Measurements from ENCODE around the gene OSGEP. TPM values are rescaled to one million over a fixed set of nuclear protein-coding genes. Genes with fewer than 3 reads are reported as not detected.

Gene OSGEP
- total and polyA plus RNA-seq, 4 donors = 35.5 to 54.1 (median 44.2) TPM

DNA sequence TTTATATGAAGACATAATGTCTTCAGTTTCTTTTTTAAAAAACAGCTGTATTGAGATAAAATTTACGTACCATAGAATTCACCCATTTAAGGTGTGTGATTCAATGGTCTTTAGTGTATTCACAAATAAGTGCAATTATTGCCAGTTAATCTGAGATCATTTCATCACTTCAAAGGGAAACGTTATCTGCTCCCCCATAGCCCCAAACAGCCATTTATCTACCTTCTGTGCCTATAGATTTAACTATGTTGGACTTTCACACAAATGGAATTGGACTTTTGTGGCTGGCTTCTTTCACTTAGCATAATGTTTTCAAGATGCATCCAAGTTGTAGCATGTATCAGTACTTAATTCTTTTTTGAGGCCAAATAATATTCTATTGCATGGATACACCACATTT lies 24.3 kb upstream of the OSGEP start:
- TF ChIP-seq, protein P1, sequence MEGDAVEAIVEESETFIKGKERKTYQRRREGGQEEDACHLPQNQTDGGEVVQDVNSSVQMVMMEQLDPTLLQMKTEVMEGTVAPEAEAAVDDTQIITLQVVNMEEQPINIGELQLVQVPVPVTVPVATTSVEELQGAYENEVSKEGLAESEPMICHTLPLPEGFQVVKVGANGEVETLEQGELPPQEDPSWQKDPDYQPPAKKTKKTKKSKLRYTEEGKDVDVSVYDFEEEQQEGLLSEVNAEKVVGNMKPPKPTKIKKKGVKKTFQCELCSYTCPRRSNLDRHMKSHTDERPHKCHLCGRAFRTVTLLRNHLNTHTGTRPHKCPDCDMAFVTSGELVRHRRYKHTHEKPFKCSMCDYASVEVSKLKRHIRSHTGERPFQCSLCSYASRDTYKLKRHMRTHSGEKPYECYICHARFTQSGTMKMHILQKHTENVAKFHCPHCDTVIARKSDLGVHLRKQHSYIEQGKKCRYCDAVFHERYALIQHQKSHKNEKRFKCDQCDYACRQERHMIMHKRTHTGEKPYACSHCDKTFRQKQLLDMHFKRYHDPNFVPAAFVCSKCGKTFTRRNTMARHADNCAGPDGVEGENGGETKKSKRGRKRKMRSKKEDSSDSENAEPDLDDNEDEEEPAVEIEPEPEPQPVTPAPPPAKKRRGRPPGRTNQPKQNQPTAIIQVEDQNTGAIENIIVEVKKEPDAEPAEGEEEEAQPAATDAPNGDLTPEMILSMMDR (IDR thresholded peaks at IDR 0.05; ENCODE audit: control extremely low read depth, extremely low read depth) = no peak
- H3K27ac ChIP-seq (ENCODE audit: low read depth in 1 of 2, low read length in 1 of 2) = no peak overlapping the region
- H3K9ac ChIP-seq (ENCODE audit: insufficient read depth in 1 of 2, low read length in 2 of 2) = no peak overlapping the region
- WGBS, 2 donors = 86 to 93% methylated on average over 2 of the region's 2 CpGs
- peaks cover 0 to 27% (median 12%) of the 10 kb centered on the region in 4 donors for H3K36me3 ChIP-seq (ENCODE audit: control insufficient read depth in 4 of 4, insufficient read depth in 4 of 4, low read length in 4 of 4)
- no peak overlapping the region for H3K4me3 ChIP-seq
- peaks cover 0 to 2% (median 0%) of the 10 kb centered on the region in 4 donors for H3K9me3 ChIP-seq (ENCODE audit: control insufficient read depth in 4 of 4, insufficient read depth in 3 of 4, low read length in 3 of 4)
- ATAC-seq (ENCODE audit: insufficient read depth, low FRiP score) (no peak), DNase-seq (no peak)
- H3K27me3 ChIP-seq (ENCODE audit: control insufficient read depth in 3 of 3, insufficient read depth in 3 of 3, low read length in 2 of 3) = no peaks in the 10 kb centered on the region
- peaks cover 0 to 12% (median 4%) of the 10 kb centered on the region in 5 donors for H3K4me1 ChIP-seq (ENCODE audit: control insufficient read depth in 5 of 5, insufficient read depth in 5 of 5, low read length in 5 of 5)

DNA sequence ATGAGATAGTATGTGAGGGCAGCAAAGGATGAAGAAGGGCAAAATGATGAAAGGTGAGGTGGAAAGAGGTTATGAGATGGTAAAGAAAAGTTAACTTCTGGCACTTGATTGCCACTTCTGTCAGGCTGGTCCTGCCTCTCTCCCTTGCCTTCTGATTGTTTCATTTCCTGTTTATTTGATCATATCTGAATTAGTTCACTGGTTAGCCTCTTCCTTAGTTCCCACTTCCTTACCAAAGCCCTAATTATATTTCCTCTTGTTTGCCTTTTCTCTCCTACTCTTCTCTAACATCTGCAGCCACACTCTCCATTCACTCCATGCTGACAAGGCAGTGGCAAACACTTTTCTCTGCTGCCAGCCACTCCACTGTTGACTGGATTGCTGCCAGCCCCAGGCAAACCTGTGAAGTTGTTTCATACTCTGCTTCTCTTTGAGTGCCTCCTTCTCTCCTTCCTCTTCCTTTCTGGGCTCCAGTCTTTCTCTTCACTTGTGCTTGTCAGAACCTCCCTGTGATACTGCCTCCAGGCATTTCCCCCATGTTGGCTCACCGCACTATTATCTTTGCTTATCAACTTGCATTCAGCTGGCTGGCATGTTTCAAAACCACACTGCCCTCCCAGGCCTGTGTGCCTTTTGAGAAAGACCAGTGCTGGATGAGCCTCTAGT lies 22.7 kb upstream of the OSGEP start:
- WGBS, 2 donors = 11 to 15% methylated on average over 1 of the region's 1 CpG
- peaks cover 0 to 12% (median 4%) of the 10 kb centered on the region in 5 donors for H3K4me1 ChIP-seq (ENCODE audit: control insufficient read depth in 5 of 5, insufficient read depth in 5 of 5, low read length in 5 of 5)
- DNase-seq = peak; percentile 32 to 71 (median 36)
- H3K36me3 ChIP-seq (ENCODE audit: control insufficient read depth in 4 of 4, insufficient read depth in 4 of 4, low read length in 4 of 4) = peaks cover 0 to 31% (median 13%) of the 10 kb centered on the region in 4 donors
- H3K27ac ChIP-seq (ENCODE audit: low read depth in 1 of 2, low read length in 1 of 2) = peak overlapping the region in 1 of 2 donors; percentile 81
- ATAC-seq (ENCODE audit: insufficient read depth, low FRiP score) = peak; percentile 66
- no peaks in the 10 kb centered on the region for H3K27me3 ChIP-seq (ENCODE audit: control insufficient read depth in 3 of 3, insufficient read depth in 3 of 3, low read length in 2 of 3)
- no peak overlapping the region for H3K9ac ChIP-seq (ENCODE audit: insufficient read depth in 1 of 2, low read length in 2 of 2)
- TF ChIP-seq, protein P1 (IDR thresholded peaks at IDR 0.05; ENCODE audit: control extremely low read depth, extremely low read depth) = no peak
- H3K4me3 ChIP-seq = no peak overlapping the region
- H3K9me3 ChIP-seq (ENCODE audit: control insufficient read depth in 4 of 4, insufficient read depth in 3 of 4, low read length in 3 of 4) = peaks cover 0 to 2% (median 0%) of the 10 kb centered on the region in 4 donors

DNA sequence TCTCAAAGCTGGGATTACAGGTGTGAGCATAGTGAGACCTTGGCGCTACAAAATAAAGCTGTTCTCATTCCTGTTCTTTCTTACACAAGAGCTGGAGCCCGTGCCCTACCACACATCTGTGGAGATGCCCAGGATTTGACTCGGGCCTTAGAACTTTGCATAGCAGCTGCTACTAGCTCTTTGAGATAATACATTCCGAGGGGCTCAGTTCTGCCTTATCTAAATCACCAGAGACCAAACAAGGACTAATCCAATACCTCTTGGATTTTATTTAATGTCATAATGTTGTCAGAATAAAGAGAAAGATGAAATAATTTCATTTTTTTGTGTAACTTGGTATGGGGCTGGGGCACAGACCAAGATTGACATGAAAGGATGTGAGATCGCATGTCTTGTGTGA lies 22.2 kb upstream of the OSGEP start:
- WGBS, 2 donors = 62 to 74% methylated on average over 5 of the region's 5 CpGs
- H3K27me3 ChIP-seq (ENCODE audit: control insufficient read depth in 3 of 3, insufficient read depth in 3 of 3, low read length in 2 of 3) = no peaks in the 10 kb centered on the region
- H3K36me3 ChIP-seq (ENCODE audit: control insufficient read depth in 4 of 4, insufficient read depth in 4 of 4, low read length in 4 of 4) = peaks cover 0 to 31% (median 13%) of the 10 kb centered on the region in 4 donors
- TF ChIP-seq, protein P1 (IDR thresholded peaks at IDR 0.05; ENCODE audit: control extremely low read depth, extremely low read depth) = no peak
- peaks cover 0 to 2% (median 0%) of the 10 kb centered on the region in 4 donors for H3K9me3 ChIP-seq (ENCODE audit: control insufficient read depth in 4 of 4, insufficient read depth in 3 of 4, low read length in 3 of 4)
- no peak overlapping the region for H3K9ac ChIP-seq (ENCODE audit: insufficient read depth in 1 of 2, low read length in 2 of 2)
- H3K27ac ChIP-seq (ENCODE audit: low read depth in 1 of 2, low read length in 1 of 2) = peak overlapping the region in 1 of 2 donors; percentile 50
- H3K4me1 ChIP-seq (ENCODE audit: control insufficient read depth in 5 of 5, insufficient read depth in 5 of 5, low read length in 5 of 5) = peaks cover 0 to 14% (median 6%) of the 10 kb centered on the region in 5 donors
- no peak overlapping the region for H3K4me3 ChIP-seq
- no peak for ATAC-seq (ENCODE audit: insufficient read depth, low FRiP score)
- no peak for DNase-seq

All from lung (tissue), 12 donors.